Sigmoid colon (tissue), 4 donors: ENCODE data around the gene BAHCC1.

ENCODE experiments used
- CTCF ChIP-seq, 4 experiments: fragments of 450-650 bp in 3 of 4; fragments of 200-600 bp in 1 of 4; IDR thresholded peaks; one replicate each; pipeline ENCODE4 v1.5.1; 2016 to 2019; ENCODE audit warnings: antibody characterized with exemption in 4 of 4, mild to moderate bottlenecking in 3 of 4, moderate library complexity in 2 of 4
- EP300 ChIP-seq, 4 donors: sonication (generic); formaldehyde crosslinking; IDR thresholded peaks; one replicate each; pipeline ENCODE4 v1.6.1; 2017; ENCODE audit warnings: antibody characterized with exemption in 4 of 4
- POLR2A ChIP-seq, 2 donors: fragments of 450-650 bp; IDR thresholded peaks; one replicate each; pipeline ENCODE4 v1.6.1; 2016; ENCODE audit warnings: antibody characterized with exemption in 2 of 2, mild to moderate bottlenecking in 2 of 2, moderate library complexity in 2 of 2
- POLR2AphosphoS5 ChIP-seq, 4 donors: sonication (generic); formaldehyde crosslinking; IDR thresholded peaks; one replicate each; pipeline ENCODE4 v1.6.1; 2017; ENCODE audit warnings: antibody characterized with exemption in 4 of 4

- TF ChIP-seq CTCF (IDR thresholded peaks at IDR 0.05) (peak in 1 of 4 experiments; percentile 14), POLR2A (IDR thresholded peaks at IDR 0.05) (no peak), POLR2AphosphoS5 (IDR thresholded peaks at IDR 0.05) (peak in 1 of 4 donors; percentile 21), EP300 (IDR thresholded peaks at IDR 0.05) (no peak)
These were observed 23.1 kb upstream of the BAHCC1 start for GRCh38 chr17:81371910-81372760.
